GM19455 (cell line): ENCODE results near the gene RNF40.

Experiments used
- ATAC-seq: cut with Tn5 transposase; IDR thresholded peaks from one replicate; pipeline ENCODE4 v1.9.1; 2021; ENCODE audit not compliant: unreplicated experiment

Gene RNF40

DNA sequence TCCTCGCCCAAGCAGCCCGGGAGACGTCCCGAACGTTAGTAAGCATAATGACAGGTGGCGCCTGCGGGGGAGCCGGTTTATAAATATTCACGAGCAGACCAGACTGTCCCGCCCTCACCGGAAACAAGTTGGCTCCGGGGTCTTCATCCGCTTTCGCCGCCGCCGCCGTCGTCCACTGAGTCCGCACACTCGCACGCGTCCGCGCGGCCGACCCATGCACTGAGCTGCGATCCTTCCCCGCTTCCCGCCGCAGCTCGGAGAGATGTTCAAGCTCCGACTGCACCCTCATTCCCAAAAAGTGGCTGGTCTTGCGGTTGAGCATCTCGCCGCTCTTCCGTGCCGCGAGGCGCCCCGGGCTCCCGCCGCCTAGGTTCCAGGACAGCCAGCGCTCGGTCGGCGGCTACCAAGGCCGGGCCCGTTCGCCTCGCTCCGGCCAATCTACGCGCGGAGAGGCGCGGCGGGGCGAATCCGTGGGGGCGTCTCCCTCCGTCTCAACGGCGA, 645 bp upstream of the RNF40 start:
- peak; percentile 38 for ATAC-seq

DNA sequence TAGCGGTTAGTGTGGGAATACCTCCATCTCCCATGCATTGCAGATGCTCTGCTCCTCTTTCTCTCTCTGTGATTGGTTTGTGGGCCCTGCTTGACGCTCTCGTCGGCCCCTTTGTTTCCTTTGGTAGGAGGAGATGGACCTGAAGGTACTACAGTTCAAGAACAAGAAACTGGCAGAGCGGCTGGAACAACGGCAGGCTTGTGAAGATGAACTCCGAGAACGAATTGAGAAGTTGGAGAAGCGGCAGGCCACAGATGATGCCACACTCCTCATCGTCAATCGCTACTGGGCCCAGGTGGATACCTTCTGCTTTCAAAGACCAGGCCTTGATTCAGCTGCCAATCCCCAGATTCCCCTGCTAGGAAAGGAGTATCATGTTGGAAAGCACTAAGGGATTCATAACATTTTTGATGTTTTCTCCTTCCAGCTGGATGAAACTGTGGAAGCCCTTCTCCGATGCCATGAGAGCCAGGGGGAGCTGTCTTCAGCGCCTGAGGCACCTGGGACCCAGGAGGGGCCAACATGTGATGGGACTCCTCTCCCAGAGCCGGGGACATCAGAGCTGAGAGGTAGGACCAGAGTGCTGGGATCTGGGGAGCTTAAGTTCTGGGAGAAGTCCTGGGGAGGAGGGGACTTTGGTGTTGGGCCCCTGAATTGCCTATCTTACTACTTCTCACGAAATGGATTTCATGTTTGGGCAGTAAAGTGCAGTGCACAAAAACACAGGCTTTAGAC, 1.0 kb downstream of the RNF40 start:
- ATAC-seq, result no peak

DNA sequence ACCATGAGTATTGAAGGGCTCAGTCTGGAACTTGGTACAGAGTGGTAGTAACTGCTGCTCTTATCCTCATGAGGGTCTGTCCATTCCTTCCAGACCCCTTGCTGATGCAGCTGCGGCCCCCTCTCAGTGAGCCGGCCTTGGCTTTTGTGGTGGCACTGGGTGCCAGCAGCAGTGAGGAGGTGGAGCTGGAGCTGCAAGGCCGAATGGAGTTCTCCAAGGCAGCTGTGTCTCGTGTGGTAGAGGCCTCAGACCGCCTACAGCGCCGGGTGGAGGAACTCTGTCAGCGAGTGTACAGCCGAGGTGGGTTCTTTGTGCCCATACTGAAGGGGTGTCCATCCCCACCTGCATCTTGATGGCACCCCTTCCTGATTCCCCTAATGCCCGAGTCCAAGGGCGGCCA, 2.0 kb downstream of the RNF40 start:
- ATAC-seq, result no peak

DNA sequence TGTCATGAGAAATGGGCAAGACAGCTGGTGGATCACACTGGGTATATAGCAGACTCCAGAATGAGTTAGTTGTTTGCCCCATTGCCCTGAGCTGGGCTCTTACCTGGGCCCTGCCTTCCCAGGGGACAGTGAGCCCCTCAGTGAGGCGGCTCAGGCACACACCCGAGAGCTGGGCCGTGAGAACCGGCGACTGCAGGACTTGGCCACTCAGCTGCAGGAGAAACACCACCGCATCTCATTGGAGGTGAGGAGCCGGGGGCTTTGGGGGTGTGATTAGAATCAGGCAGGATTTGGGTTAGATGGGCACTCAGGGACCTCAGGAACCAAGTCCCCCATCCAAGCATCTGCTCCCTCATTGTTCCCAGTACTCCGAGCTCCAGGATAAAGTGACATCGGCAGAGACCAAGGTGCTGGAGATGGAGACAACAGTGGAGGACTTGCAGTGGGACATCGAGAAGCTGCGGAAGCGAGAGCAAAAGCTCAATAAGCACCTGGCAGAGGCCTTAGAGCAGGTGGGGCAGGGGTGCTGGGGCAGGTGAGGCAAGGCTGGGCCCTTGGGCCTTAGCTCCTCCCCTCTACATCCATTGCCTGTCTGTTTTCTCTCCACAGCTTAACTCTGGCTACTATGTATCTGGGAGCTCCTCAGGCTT, 2.8 kb downstream of the RNF40 start:
- no peak for ATAC-seq

DNA sequence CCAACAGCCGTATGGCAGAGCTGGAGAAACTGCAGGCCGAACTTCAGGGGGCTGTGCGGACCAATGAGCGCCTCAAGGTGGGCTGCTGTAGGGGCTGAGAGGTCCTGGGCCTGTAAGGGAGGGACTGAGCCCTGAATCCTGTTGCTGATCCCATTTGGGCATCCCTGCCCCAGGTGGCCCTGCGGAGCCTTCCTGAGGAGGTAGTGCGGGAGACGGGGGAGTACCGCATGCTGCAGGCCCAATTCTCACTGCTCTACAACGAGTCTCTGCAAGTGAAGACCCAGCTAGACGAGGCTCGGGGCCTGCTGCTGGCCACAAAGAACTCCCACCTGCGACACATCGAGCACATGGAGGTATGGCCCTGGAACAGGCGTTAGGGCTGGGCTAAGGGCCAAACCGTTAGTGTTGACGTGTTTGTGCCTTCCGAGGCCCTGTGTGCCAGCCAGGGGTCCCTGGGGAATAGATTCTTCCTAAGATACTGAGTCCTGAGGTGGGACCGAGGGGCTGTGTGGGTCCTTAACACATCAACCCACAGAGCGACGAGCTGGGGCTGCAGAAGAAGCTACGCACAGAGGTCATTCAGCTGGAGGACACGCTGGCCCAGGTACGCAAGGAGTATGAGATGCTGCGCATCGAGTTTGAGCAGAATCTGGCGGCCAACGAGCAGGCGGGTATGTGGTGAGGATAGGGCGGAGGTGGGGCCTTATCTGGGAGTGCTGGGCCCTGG, 4.2 kb downstream of the RNF40 start:
- ATAC-seq, result no peak

DNA sequence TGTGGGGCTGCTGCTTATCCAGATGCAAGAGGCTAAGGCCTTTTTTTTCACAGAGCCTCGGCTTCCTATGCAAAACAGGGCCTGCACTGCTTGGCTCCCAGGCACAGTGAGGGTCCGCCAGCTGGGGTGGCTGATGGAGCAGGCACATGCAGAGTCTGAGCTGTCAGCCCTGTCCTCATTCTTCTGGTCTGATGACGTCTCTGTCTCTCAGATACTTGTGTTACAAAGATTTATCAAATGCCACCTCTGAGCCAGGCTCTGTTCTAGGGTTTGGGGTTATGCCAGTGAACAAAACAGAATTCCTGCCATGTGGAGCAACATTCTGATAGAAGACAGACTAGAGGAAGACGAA, 4.8 kb downstream of the RNF40 start:
- no peak for ATAC-seq

DNA sequence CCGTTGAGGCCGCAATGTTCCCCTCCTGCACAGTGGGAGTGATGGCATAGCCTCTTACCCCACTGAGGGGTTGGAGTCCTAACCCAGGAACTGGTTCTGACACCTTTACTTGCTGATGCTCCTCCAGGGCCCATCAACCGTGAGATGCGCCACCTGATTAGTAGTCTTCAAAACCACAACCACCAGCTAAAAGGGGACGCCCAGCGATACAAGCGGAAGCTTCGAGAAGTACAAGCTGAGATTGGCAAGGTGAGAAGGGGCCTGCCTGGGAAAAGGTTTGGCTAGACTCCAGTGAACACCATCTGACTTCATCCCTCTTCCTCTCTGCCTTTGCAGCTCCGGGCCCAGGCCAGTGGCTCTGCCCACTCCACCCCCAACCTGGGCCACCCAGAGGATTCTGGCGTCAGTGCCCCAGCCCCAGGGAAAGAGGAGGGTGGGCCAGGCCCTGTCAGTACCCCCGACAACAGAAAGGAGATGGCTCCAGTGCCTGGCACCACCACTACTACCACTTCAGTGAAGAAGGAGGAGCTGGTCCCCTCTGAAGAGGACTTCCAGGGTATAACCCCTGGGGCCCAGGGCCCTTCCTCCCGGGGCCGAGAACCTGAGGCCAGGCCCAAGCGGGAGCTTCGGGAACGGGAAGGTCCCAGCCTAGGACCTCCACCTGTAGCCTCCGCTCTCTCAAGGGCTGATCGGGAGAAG, 5.8 kb downstream of the RNF40 start:
- ATAC-seq, result no peak

DNA sequence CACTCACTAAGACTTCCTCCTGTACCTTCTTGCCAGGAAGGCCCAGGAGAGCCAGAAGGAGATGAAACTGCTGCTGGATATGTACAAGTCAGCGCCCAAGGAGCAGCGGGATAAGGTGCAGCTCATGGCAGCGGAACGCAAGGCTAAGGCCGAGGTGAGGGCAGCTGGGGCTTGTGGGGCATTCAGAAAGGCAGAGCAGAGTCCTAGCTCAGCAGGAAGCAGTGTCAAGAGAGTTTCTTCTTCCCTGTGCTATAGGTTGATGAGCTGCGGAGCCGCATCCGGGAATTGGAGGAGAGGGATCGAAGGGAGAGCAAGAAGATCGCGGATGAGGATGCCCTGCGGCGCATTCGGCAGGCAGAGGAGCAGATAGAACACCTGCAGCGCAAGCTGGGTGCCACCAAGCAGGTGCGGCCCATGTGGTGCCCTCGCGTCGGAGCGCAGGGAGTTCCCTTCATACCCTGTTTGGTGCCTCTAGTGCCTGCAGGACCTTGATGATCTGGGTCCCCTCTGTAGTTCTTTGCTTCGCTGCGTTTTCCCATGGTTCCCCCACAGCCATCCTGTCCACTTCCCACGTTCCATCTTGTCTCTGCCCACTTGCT, 6.6 kb downstream of the RNF40 start:
- no peak for ATAC-seq

DNA sequence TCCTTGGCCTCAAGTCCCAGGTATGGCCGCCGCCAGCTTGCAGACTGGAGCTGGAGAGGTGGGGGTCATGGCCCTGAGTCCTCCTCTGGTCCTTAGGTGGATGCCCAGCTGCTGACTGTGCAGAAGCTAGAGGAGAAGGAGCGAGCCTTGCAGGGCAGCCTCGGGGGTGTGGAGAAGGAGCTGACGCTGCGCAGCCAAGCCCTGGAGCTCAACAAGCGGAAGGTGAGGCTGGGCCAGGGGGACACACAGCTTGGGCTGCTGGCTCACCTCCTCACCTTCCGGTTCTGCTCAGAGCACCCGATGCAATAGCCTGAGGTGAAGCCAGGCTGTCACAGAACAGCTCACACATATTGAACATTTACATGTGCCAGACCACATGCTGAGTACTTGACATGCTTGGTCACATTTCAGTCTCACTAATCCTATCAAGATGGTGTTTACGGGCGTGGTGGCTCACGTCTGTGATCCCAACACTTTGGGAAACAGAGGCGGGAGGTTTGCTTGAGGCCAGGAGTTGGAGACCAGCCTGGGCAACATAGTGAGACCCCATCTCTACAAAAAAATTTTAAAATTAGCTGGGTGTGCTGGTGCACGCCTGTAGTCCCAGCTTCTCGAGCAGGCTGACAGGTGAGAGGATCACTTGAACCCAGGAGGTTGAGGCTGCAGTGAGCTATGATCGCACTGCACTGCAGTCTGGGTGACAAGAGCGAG, 7.4 kb downstream of the RNF40 start:
- ATAC-seq, result no peak

DNA sequence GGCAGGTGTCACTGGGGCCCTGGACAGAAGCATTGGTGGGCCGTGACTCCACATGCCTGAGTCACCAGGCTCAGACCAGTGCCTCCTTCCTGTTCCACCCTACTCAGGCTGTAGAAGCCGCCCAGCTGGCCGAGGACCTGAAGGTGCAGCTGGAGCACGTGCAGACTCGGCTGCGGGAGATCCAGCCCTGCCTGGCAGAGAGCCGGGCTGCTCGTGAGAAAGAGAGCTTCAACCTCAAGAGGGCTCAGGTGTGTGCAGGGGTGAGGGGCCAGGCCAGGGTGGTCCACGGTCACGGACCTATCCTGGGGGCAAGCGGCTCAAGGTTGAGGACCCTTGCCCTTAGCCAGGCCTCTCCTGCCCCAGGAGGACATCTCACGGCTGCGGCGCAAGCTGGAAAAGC, 9.6 kb downstream of the RNF40 start:
- ATAC-seq, result no peak

DNA sequence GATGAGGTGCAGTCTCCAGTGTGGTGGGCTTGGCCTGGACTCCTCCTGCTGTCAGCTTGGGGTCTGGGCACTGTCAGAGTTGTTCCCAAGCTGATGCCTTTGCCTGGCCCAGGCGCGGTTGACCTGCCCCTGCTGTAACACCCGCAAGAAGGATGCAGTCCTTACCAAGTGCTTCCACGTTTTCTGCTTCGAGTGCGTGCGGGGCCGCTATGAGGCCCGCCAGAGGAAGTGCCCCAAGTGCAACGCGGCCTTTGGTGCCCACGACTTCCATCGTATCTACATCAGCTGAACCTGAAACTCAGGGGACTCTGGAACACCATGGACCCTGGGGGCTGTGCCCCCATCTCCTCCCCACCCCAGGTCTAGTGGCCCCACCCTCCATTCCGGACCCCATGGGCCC, 11.7 kb downstream of the RNF40 start:
- ATAC-seq, result no peak

DNA sequence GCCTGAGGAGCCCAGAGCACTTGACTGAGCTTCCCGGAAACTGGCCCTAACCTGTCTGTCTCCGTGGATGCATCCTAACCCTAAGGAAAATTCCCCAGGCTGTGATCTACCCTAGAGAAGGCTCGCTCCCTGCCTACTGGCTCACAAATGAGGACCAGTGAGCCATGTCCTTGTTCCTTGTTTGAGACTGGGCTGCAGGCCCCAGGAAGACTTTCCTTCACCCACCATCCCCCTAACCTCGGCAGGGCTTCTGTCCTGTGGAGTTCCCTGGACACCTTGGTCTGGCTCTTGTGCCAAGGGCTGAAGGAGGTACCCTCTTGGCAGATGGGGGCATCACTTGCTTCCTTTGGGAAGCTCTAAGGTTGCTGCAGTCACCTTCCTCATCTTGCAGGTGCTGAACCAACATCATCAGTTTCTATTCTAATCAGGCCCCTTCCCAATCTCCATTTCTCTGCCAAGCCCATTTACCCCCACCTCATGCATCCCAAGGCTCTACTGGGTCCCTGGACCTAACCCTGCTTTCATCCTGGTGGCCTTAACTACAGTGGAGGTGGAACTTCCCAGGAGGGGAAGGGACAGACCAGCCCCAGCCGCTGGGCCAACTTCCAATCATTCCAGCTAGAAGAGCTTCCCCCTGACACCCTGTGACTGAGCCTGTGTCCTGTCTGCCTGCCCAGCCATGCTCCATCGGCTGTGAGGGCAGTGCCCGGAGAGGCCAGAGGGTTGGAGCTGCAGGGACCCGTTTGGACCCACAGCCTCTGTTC, 12.4 kb downstream of the RNF40 start:
- ATAC-seq, result no peak

DNA sequence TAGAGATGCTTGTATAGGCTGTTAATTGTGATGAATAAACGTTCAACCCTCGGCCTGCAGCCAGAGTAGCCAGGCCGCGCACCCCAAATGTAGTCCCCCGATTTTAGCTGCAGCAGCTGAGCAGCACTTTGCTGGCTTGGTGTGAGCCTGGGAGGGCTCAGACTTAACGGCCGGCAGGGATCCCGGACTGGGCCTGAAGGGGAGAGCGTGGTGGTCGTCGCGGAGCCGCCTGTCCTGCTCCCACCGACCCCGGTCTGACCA, 12.9 kb downstream of the RNF40 start:
- ATAC-seq, result no peak

DNA sequence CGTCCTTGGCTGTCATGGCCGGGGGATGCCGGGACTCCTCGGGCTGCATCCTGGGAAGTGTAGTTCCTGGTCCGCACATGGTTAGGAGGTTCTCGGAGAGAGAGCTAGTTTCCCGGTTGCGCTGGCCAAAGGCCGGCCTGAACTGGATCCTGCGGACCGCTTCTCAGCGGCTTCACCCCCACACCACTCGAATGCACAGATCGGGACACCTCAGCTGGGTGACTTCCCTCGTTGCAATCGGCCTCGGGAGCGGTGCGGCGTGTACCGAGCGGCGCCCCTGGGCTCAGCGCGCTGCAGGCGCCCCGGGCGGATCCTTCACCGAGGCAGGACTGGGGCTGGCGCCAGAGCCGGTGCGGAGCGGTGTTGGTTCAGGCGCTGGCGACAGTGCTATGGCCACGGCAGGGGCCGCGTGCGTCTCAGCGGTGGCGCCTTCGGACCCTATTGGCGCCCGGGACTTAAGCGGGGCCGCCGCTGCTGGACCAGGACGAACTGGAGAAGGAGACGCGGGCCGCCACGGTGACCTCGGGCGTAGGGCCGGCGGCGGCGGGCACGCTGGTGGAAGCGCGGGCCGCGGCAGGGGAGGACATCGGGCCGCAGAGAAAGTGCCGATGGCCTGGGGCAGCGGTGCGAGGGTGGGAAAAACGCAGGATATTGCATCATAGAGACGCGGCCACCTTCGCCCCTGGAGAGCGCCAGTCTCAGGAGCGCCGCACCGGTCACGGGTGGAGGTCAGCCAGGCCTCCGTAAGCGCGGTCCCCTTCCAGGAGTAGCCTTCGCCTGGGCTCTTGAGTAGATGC, 13.5 kb downstream of the RNF40 start:
- ATAC-seq, result no peak

DNA sequence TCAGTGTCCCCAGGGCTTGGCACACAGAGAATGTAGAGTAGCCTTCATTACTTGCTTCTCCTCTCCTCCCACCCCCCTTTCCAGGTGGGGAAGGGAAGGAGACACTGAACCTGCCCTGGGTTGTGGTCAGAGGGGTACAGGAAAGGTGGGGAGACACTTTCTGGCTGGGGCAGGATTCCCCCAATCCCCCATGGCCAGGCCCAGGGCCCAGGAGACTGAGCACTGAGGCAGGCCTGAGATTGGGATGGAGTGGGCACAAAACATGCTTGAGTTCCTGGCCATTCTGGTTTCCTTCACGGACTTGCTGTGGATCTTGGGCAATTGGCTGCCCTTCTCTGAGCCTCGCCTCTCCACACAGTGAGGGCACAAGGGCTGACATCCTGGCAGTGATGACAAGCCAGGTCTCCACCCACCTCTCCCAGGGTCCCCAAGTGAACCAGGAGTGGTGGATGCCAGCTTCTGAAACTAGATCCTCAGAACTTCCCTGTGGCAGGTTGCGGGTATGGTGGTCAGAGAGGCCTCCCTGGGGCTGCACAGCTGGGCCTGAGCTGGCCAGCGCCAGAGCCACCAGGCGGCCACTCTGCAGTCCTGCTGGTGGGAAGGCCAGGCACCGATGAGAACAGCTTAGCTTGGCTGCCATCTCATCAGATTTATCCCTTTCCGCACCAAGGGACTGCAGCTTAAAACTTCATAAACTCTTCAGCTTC, 15.6 kb downstream of the RNF40 start:
- no peak for ATAC-seq

DNA sequence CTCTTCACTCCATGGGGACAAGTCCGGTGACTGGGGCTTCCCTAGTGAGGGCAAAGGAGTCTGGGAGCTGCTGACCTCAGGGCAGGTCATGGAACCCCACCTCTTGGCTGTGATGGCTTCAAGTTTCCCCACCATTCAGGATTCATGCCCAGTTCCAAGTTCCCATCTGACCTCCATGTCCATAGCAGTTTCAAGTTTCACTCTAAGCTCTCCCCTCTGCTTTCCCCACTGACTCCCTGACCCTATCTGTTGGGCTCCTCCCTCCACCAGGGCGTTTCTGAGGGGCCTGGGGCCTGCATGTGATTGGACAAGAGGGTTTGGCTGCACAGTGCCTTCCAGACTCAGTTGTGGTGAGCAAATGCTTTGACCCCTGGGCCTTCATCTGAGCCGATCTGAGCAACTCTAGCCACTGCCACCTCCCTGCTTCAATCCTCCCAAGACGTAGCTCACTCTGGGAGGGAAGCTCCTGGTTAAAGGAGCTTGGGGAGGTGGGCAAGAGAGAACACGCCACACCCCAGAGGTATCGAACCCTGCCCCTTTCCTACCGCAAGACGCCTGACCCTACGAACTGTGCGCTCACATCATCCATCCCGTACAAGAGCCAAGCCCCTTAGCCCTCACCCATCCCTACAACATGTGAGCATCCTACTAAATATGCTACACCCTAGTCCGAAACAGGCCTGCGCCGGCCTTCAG, 16.6 kb downstream of the RNF40 start:
- no peak for ATAC-seq

DNA sequence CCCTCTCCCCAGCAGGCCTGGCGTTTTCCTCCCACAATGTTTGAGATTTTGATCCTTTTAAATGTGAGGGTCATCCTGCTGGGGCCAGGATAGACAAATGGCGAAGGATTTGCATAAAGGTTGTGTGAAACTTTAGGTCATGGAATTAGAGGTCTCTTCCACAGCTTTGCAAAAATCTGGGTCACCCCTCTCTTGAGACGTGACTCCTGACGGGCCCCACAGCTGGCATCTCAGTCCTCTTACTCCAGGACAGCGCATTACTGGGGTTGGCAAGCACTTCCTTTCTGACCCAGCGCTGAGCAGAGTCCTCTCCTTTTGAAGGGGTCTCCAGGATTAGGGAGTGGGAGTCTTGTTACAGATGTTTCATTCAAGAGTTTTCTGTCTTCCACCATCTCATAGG, 17.5 kb downstream of the RNF40 start:
- no peak for ATAC-seq

DNA sequence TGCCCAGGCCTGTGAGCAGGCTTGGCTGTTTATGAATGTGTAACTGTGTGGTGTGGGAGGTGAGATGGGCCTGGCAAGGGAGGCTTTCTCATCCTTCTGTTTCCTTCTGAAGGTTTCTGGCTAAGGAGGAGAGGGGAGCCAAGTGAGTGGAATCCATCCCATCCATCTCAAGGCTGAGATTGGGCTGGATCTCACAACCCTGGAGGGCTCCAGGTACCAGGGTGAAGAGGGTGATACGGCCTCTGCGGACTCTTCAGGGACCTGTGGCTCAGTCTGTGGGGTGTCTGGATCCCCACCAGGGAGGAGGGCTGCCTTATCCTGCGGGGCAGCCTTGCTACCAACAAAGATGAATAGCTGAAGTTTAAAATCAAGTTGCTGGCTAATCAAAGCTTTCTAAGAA, 17.9 kb downstream of the RNF40 start:
- ATAC-seq, result no peak
